Esophagus muscularis mucosa (tissue), 3 donors: ENCODE results near the gene CABLES1.

Experiments
- CTCF ChIP-seq, 3 experiments: fragments of 200-600 bp in 2 of 3; fragments of 450-650 bp in 1 of 3; sonication (generic) in 2 of 3; IDR thresholded peaks; one replicate each; pipeline ENCODE4 v1.5.1; 2017 to 2019; ENCODE audit warnings: antibody characterized with exemption in 3 of 3, mild to moderate bottlenecking in 2 of 3, moderate library complexity in 1 of 3
- POLR2AphosphoS5 ChIP-seq, 2 donors: sonication (generic); formaldehyde crosslinking; IDR thresholded peaks; one replicate each; pipeline ENCODE4 v1.6.1; 2017; ENCODE audit warnings: antibody characterized with exemption in 2 of 2

- TF ChIP-seq CTCF (IDR thresholded peaks at IDR 0.05) (no peak), POLR2AphosphoS5 (IDR thresholded peaks at IDR 0.05) (no peak)
These were observed 166.7 kb downstream of the CABLES1 start for GRCh38 chr18:23301972-23302371.
